Measurements from ENCODE around the gene RBSN.

RBSN gene

GRCh38 chr3:15116032-15116669, 17.2 kb upstream of the RBSN start:
- H3K36me3 ChIP-seq (ENCODE audit: insufficient read depth): no peaks in the 10 kb centered on the region
- no peak for TF ChIP-seq CTCF (conservative IDR thresholded peaks at IDR 0.05; ENCODE audit: low read depth, low read length)
- no peak overlapping the region for H2AFZ ChIP-seq (ENCODE audit: low read depth)

GRCh38 chr3:15114466-15115358, 15.8 kb upstream of the RBSN start:
- Histone ChIP-seq H3K4me3 (IDR thresholded peaks at IDR 0.05; ENCODE audit: insufficient read depth, low read depth, low read length) (no peak overlapping the region), H3K36me3 (ENCODE audit: insufficient read depth) (no peaks in the 10 kb centered on the region), H3K79me2 (ENCODE audit: insufficient read depth, low read depth) (no peaks in the 10 kb centered on the region), H3K9ac (no peak overlapping the region), H4K20me1 (ENCODE audit: insufficient read depth) (no peaks in the 10 kb centered on the region), H2AFZ (ENCODE audit: low read depth) (no peak overlapping the region), H3K4me2 (no peak overlapping the region), H3K4me1 (ENCODE audit: low read depth, poor library complexity, severe bottlenecking) (no peaks in the 10 kb centered on the region), H3K27me3 (ENCODE audit: insufficient read depth, low read depth) (no peaks in the 10 kb centered on the region), H3K27ac (no peak overlapping the region)
- TF ChIP-seq CTCF (conservative IDR thresholded peaks at IDR 0.05; ENCODE audit: low read depth, low read length): no peak

More at GRCh38 chr3:15116032-15116669, 17.2 kb upstream of the RBSN start:
- H3K79me2 ChIP-seq (ENCODE audit: insufficient read depth, low read depth): no peaks in the 10 kb centered on the region
- no peak overlapping the region for H3K4me3 ChIP-seq (IDR thresholded peaks at IDR 0.05; ENCODE audit: insufficient read depth, low read depth, low read length)
- no peaks in the 10 kb centered on the region for H3K27me3 ChIP-seq (ENCODE audit: insufficient read depth, low read depth)
- H3K4me2 ChIP-seq: no peak overlapping the region
- H4K20me1 ChIP-seq (ENCODE audit: insufficient read depth): no peaks in the 10 kb centered on the region
- peaks cover 13% of the 10 kb centered on the region for H3K4me1 ChIP-seq (ENCODE audit: low read depth, poor library complexity, severe bottlenecking)
- no peak overlapping the region for H3K27ac ChIP-seq
- H3K9ac ChIP-seq: no peak overlapping the region

GRCh38 chr3:15113884-15114283, 14.9 kb upstream of the RBSN start:
- Histone ChIP-seq H3K4me3 (IDR thresholded peaks at IDR 0.05; ENCODE audit: insufficient read depth, low read depth, low read length) (no peak overlapping the region), H3K36me3 (ENCODE audit: insufficient read depth) (no peaks in the 10 kb centered on the region), H2AFZ (ENCODE audit: low read depth) (no peak overlapping the region), H3K9ac (no peak overlapping the region), H4K20me1 (ENCODE audit: insufficient read depth) (no peaks in the 10 kb centered on the region), H3K27ac (no peak overlapping the region), H3K79me2 (ENCODE audit: insufficient read depth, low read depth) (no peaks in the 10 kb centered on the region), H3K4me1 (ENCODE audit: low read depth, poor library complexity, severe bottlenecking) (no peaks in the 10 kb centered on the region), H3K4me2 (no peak overlapping the region), H3K27me3 (ENCODE audit: insufficient read depth, low read depth) (no peaks in the 10 kb centered on the region)
- no peak for TF ChIP-seq CTCF (conservative IDR thresholded peaks at IDR 0.05; ENCODE audit: low read depth, low read length)

GRCh38 chr3:15113471-15113870, 14.5 kb upstream of the RBSN start:
- no peak overlapping the region for H3K27ac ChIP-seq
- no peak overlapping the region for H2AFZ ChIP-seq (ENCODE audit: low read depth)
- H3K4me2 ChIP-seq: no peak overlapping the region
- H3K27me3 ChIP-seq (ENCODE audit: insufficient read depth, low read depth): no peaks in the 10 kb centered on the region
- H3K9ac ChIP-seq: no peak overlapping the region
- no peaks in the 10 kb centered on the region for H3K36me3 ChIP-seq (ENCODE audit: insufficient read depth)
- H3K4me3 ChIP-seq (IDR thresholded peaks at IDR 0.05; ENCODE audit: insufficient read depth, low read depth, low read length): no peak overlapping the region
- no peak for TF ChIP-seq CTCF (conservative IDR thresholded peaks at IDR 0.05; ENCODE audit: low read depth, low read length)
- no peaks in the 10 kb centered on the region for H4K20me1 ChIP-seq (ENCODE audit: insufficient read depth)
- H3K79me2 ChIP-seq (ENCODE audit: insufficient read depth, low read depth): no peaks in the 10 kb centered on the region
- H3K4me1 ChIP-seq (ENCODE audit: low read depth, poor library complexity, severe bottlenecking): no peaks in the 10 kb centered on the region
